GM23248 (cell line): Measurements from ENCODE around the gene ZNF462. TPM values are rescaled to one million over a fixed set of nuclear protein-coding genes. Genes with fewer than 3 reads are reported as not detected.

Experiments
- DNase-seq: peaks from one replicate; pipeline ENCODE4 v3.0.0-alpha.2; 2015
- H2AFZ ChIP-seq: fragments of 200-600 bp; sonication (generic); 2 replicates; pipeline ENCODE4 v1.6.1; 2016; ENCODE audit warnings: antibody characterized with exemption
- H3F3A ChIP-seq: fragments of 200-600 bp; sonication (generic); 2 replicates; pipeline ENCODE4 v1.6.1; 2016; ENCODE audit warnings: mild to moderate bottlenecking, antibody characterized with exemption, mixed run types; ENCODE audit not compliant: insufficient read depth
- H3K27ac ChIP-seq: fragments of 200-600 bp; sonication (generic); 2 replicates; pipeline ENCODE4 v1.5.1; 2016; ENCODE audit warnings: mild to moderate bottlenecking
- H3K27me3 ChIP-seq: fragments of 200-600 bp; sonication (generic); replicated peaks from 2 replicates; pipeline ENCODE4 v1.6.1; 2016; ENCODE audit warnings: mild to moderate bottlenecking; ENCODE audit not compliant: insufficient read depth
- H3K36me3 ChIP-seq: fragments of 200-600 bp; sonication (generic); 2 replicates; pipeline ENCODE4 v1.6.1; 2016; ENCODE audit warnings: low read depth, mild to moderate bottlenecking
- H3K4me1 ChIP-seq: fragments of 200-600 bp; sonication (generic); 2 replicates; pipeline ENCODE4 v1.6.1; 2016; ENCODE audit warnings: mild to moderate bottlenecking; ENCODE audit not compliant: insufficient read depth
- H3K4me2 ChIP-seq: fragments of 200-600 bp; sonication (generic); one replicate; pipeline ENCODE4 v1.6.1; 2016; ENCODE audit warnings: mild to moderate bottlenecking; ENCODE audit not compliant: unreplicated experiment
- H3K4me3 ChIP-seq: fragments of 200-600 bp; sonication (generic); 2 replicates; pipeline ENCODE4 v1.5.1; 2016; ENCODE audit warnings: mild to moderate bottlenecking
- H3K79me2 ChIP-seq: fragments of 200-600 bp; sonication (generic); 2 replicates; pipeline ENCODE4 v1.6.1; 2016; ENCODE audit warnings: mild to moderate bottlenecking; ENCODE audit not compliant: insufficient read depth
- H3K9ac ChIP-seq: fragments of 200-600 bp; sonication (generic); 2 replicates; pipeline ENCODE4 v1.6.1; 2016; ENCODE audit warnings: mild to moderate bottlenecking
- H3K9me2 ChIP-seq: fragments of 200-600 bp; sonication (generic); 2 replicates; pipeline ENCODE4 v1.6.1; 2016; ENCODE audit warnings: mixed run types, mild to moderate bottlenecking, moderate library complexity; ENCODE audit not compliant: insufficient read depth
- H3K9me3 ChIP-seq: fragments of 200-600 bp; sonication (generic); one replicate; pipeline ENCODE4 v1.6.1; 2017; ENCODE audit warnings: low read depth
- H4K20me1 ChIP-seq: fragments of 200-600 bp; sonication (generic); 2 replicates; pipeline ENCODE4 v1.6.0; 2016; ENCODE audit not compliant: insufficient read depth
- EZH2 ChIP-seq: fragments of 200-600 bp; sonication (generic); IDR thresholded peaks from 2 replicates; pipeline ENCODE4 v1.6.1; 2018; ENCODE audit warnings: antibody characterized with exemption, mild to moderate bottlenecking; ENCODE audit not compliant: insufficient read depth, poor library complexity, severe bottlenecking
- EZH2phosphoT487 ChIP-seq: fragments of 200-600 bp; sonication (generic); IDR thresholded peaks from 2 replicates; pipeline ENCODE4 v1.6.1; 2018; ENCODE audit warnings: antibody characterized with exemption, moderate library complexity, mild to moderate bottlenecking, low read depth; ENCODE audit not compliant: insufficient read depth
- WGBS, 2 experiments: methylation state at CpG; one replicate each; pipeline ENCODE4 v1.1.6; 2015 to 2017; ENCODE audit warnings: low lambda C conversion rate in 2 of 2, low coverage in 1 of 2; ENCODE audit errors: missing lambda C conversion rate in 2 of 2; 5-methylcytosine and 5-hydroxymethylcytosine counted together
- in situ Hi-C: fragments of 300-500 bp; cut with MboI; formaldehyde crosslinking; loops from 2 replicates; pipeline ENCODE4 v1.15.0; 2020
- polyA plus RNA-seq: library from polyadenylated mRNA; unstranded; fragments of >200 nt; fragmentation: Nextera tagmentation; extraction: Ambion mirVana; gene quantifications from 2 replicates; pipeline ENCODE4 v1.2.1, GENCODE V29; 2016
- total RNA-seq: library from RNA; depleted of rRNA; stranded (reverse); fragments of >200 nt; shearing (Covaris generic); gene quantifications from 2 replicates; pipeline ENCODE4 v1.2.3, GENCODE V29; 2014

ZNF462 gene
- total and polyA plus RNA-seq, 2 experiments from 2014 or later = 1.1 to 5.0 TPM

DNA sequence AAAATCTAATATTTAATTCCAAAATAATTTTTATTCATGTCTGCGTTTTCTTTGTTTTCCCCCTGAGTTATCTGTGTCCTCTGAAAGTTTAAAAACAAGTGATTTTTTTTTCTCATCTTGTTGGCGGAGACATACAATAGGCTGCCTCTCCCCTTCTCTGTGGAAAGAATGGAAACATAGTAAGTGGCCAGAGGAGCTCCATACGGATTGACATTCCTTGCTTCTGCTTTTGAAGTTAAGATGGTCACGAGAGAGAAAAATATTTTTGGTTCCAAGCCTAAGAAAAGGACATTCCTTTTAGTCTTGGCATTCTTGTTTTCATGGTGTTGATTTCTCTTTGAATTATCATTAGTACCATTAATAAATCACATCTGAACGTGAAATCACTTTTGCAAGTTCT, 28.3 kb downstream of the ZNF462 start:
- Histone ChIP-seq H3K9ac (no peak overlapping the region), H3K79me2 (no peaks in the 10 kb centered on the region), H3K4me2 (no peak overlapping the region), H3F3A (peaks cover 26% of the 10 kb centered on the region), H4K20me1 (no peaks in the 10 kb centered on the region), H3K27me3 (no peaks in the 10 kb centered on the region), H3K4me3 (no peak overlapping the region), H3K36me3 (no peaks in the 10 kb centered on the region), H3K4me1 (peaks cover 19% of the 10 kb centered on the region), H2AFZ (no peak overlapping the region), H3K9me2 (no peaks in the 10 kb centered on the region), H3K27ac (no peak overlapping the region), H3K9me3 (no peaks in the 10 kb centered on the region)
- in situ Hi-C loops = no loop called here
- no peak for TF ChIP-seq EZH2phosphoT487
- WGBS, 2 experiments = 71 to 73% methylated on average over 5 of the region's 5 CpGs
- DNase-seq = no peak

DNA sequence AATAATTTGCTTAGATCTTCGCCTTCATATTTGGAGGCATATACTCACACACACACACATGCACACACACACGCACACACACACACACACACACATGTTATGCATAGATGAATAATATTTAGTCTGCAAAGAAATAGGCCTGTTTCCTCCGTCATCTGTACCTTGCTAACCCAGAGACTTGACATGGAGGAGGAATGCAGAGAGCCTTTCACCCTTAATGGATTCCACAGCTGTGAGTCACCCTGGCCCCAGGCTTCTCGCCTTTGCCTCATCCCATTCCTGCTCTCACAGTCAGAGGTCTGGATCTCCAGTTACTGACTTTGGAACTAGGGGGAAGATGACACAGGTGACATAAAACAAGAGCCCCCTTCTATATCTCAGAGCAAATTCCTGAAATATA, 29.7 kb downstream of the ZNF462 start:
- no peak overlapping the region for H3K9ac ChIP-seq

DNA sequence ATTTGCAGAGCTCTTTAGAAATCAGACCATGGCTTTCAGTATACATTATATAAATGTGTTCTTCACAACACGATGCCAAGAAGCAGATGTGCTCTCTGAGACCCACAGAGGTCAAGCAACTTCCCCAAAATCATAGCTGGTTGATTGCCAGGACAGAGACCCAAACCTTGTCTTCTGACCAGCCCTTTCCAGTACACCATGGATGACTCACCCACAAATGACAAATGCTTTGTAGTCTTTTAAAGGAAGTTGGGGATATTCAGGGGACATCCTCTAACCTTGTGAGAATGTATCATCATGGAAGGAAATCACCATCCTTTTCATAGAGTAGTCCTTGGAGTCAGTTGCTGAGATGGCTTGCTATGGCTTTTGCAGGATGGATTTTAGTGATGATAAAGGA, 30.1 kb downstream of the ZNF462 start:
- Histone ChIP-seq H3K4me2 (peak overlapping the region; percentile 45), H3K27me3 (no peaks in the 10 kb centered on the region), H3K4me1 (peaks cover 29% of the 10 kb centered on the region), H3K36me3 (no peaks in the 10 kb centered on the region), H3K4me3 (peak overlapping the region; percentile 19), H3K9ac (no peak overlapping the region), H3K27ac (peak overlapping the region; percentile 88), H4K20me1 (no peaks in the 10 kb centered on the region), H3K79me2 (no peaks in the 10 kb centered on the region), H3F3A (peaks cover 34% of the 10 kb centered on the region), H3K9me2 (no peaks in the 10 kb centered on the region), H2AFZ (no peak overlapping the region), H3K9me3 (no peaks in the 10 kb centered on the region)
- peak; percentile 80 for DNase-seq
- TF ChIP-seq EZH2phosphoT487 (no peak), EZH2 (no peak)
- in situ Hi-C loops = no loop called here
- 30 to 50% methylated on average over 1 of the region's 1 CpG for WGBS, 2 experiments

More for the DNA sequence above, 29.7 kb downstream of the ZNF462 start:
- Histone ChIP-seq H3K27me3 (no peaks in the 10 kb centered on the region), H3K9me2 (no peaks in the 10 kb centered on the region), H3K36me3 (no peaks in the 10 kb centered on the region), H3K4me3 (peak overlapping the region; percentile 19; the same call in 1 of the 2 replicates), H3F3A (peaks cover 29% of the 10 kb centered on the region), H3K9me3 (no peaks in the 10 kb centered on the region), H2AFZ (no peak overlapping the region), H3K27ac (peak overlapping the region; percentile 88), H4K20me1 (no peaks in the 10 kb centered on the region), H3K4me1 (peaks cover 27% of the 10 kb centered on the region), H3K79me2 (no peaks in the 10 kb centered on the region), H3K4me2 (peak overlapping the region; percentile 45)
- TF ChIP-seq EZH2 = no peak
- TF ChIP-seq EZH2phosphoT487 = no peak
- in situ Hi-C loops = no loop called here
- DNase-seq = peak; percentile 96
- WGBS, 2 experiments = 29 to 32% methylated on average over 4 of the region's 4 CpGs

DNA sequence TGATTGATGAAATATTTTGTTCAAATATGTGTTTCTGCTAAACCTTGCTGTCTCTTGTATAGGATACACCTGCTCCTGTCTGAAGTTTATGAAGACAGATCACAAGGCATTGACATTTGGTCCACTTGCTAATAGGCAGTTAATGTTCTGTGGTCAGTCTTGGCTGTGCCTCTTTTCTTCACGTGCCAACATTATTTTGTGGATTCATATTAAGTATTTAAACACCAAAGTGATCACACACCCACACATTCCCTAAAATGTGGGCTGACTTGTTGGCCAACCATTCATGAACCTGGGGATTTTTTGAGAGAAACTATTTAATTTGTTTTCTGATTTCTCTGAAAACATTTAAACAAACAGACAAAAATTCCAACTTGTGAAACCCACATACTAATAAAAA, 33.7 kb downstream of the ZNF462 start:
- no peak for DNase-seq
- no peaks in the 10 kb centered on the region for H3K9me2 ChIP-seq
- H3K27me3 ChIP-seq = no peaks in the 10 kb centered on the region
- no peak overlapping the region for H3K4me3 ChIP-seq
- H3K36me3 ChIP-seq = no peaks in the 10 kb centered on the region
- H3F3A ChIP-seq = peaks cover 36% of the 10 kb centered on the region
- H3K9ac ChIP-seq = no peak overlapping the region
- no peaks in the 10 kb centered on the region for H3K79me2 ChIP-seq
- no peaks in the 10 kb centered on the region for H3K9me3 ChIP-seq
- no peaks in the 10 kb centered on the region for H4K20me1 ChIP-seq
- no peak overlapping the region for H3K4me2 ChIP-seq
- H2AFZ ChIP-seq = no peak overlapping the region
- in situ Hi-C loops = no loop called here
- peaks cover 29% of the 10 kb centered on the region for H3K4me1 ChIP-seq
- H3K27ac ChIP-seq = no peak overlapping the region
- TF ChIP-seq EZH2phosphoT487 (no peak), EZH2 (no peak)
- 32 to 36% methylated on average over 1 of the region's 1 CpG for WGBS, 2 experiments

DNA sequence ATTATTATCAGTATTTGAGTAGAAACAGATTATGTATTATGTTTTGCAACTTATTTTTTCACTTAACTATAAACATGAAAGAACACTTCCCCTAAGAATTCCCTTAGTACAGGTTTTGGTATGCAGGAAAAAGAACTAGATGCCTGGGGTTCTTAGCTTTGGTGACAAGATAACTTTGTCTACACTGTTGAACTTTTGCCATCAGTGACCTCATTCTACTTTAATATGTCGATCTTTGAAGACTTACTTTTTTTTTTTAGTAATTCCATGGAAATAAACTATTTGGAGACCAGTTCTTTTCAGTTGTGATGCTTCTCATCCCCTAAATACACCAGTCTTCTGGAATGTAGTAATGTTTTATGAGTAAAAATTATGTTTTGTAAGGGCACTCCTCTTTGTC, 34.3 kb downstream of the ZNF462 start:
- Histone ChIP-seq H3K9ac (no peak overlapping the region), H3K9me2 (no peaks in the 10 kb centered on the region), H3K4me3 (no peak overlapping the region), H4K20me1 (no peaks in the 10 kb centered on the region), H3K79me2 (no peaks in the 10 kb centered on the region), H3F3A (peaks cover 32% of the 10 kb centered on the region), H3K4me2 (peak overlapping the region; percentile 36), H3K4me1 (peaks cover 26% of the 10 kb centered on the region), H3K27me3 (no peaks in the 10 kb centered on the region), H2AFZ (no peak overlapping the region), H3K9me3 (no peaks in the 10 kb centered on the region), H3K36me3 (no peaks in the 10 kb centered on the region), H3K27ac (no peak overlapping the region)
- DNase-seq = peak; percentile 69
- in situ Hi-C loops = no loop called here
- TF ChIP-seq EZH2phosphoT487 (no peak), EZH2 (no peak)
- 5 to 8% methylated on average over 1 of the region's 1 CpG for WGBS, 2 experiments
